ENCODE data around the gene TSKU. TPM values are rescaled to one million over a fixed set of nuclear protein-coding genes. Genes with fewer than 3 reads are reported as not detected.
"Not testable (repeated sequence)": the region's sequence is repeated elsewhere in the genome, so short reads cannot be mapped to it uniquely, and the experiment has no call there.

Gene TSKU
- total RNA-seq, 1 experiment from 2014 or later, result 41.5 TPM

DNA sequence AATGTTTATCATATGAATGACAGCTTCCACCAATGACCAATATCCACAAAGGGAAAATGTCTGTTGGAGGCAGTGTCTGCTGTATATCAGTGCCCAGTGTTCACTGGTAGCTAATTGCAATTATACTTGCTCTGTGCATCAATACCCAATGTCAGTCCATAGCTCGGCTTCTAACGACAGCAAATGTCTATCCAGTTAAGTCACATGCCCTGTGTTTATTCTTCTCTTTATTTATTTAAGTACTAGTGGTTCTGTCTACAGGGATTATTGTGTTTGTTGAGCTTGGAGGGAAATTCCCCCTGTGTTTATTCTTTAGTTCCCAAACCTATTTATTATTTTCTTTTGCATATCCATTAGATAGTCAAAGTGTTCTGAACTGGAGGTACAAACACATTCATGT lies 18.6 kb downstream of the TSKU start:
- no peak for DNase-seq (ENCODE audit: low spot score)

GRCh38 chr11:76802151-76802550 lies 19.0 kb downstream of the TSKU start:
- no peak for DNase-seq (ENCODE audit: low spot score)

DNA sequence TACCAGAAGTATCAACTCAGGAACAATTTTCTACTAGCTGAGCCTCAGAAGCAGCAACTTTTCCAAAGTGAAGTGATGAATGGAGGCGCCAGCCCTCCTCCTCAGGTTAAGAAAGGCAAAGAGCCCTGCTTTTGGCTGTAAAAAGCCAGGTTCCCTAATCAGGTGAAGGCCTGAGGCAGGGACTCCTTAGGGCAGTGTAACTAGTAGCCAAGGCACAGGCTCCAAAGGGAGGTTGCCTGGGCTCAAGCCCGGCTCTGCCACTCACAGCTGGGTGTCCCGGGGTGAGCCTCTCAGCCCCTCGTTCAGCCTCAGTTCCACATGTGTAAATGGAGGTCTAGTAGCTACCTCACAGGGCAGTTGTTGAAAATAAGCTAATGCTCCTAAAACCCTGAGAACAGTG lies 19.5 kb downstream of the TSKU start:
- DNase-seq (ENCODE audit: low spot score), result no peak

- DNase-seq (ENCODE audit: low spot score), result no peak
Measured at GRCh38 chr11:76803023-76803422, 19.9 kb downstream of the TSKU start.

GRCh38 chr11:76803811-76804600 lies 20.9 kb downstream of the TSKU start:
- DNase-seq (ENCODE audit: low spot score), result no peak

GRCh38 chr11:76805206-76805913 lies 22.2 kb downstream of the TSKU start:
- DNase-seq (ENCODE audit: low spot score), result peak; percentile 44

DNA sequence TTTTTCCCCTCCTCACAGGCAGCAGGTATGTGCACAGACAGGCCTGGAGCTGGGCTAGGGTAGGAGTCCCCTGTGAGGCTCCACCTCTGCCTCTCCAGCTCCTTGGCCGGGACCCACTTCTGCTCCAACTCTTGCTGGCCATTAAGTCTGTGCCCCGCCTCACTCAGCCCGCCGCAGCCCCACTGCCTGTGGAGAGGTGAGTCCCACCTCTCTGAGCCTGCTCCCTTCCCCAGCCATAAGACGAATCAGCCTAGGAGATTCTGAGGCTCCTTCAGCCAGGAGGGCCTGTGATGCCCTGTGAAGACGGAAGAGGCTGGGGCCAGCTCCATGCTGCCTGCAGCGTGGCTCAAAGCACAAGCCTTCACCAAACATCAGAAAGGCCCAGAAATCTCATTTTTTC lies 23.0 kb downstream of the TSKU start:
- DNase-seq (ENCODE audit: low spot score), result no peak

GRCh38 chr11:76806608-76807205 lies 23.6 kb downstream of the TSKU start:
- DNase-seq (ENCODE audit: low spot score), result no peak

GRCh38 chr11:76807206-76807875 lies 24.2 kb downstream of the TSKU start:
- DNase-seq (ENCODE audit: low spot score), result peak; percentile 80

DNA sequence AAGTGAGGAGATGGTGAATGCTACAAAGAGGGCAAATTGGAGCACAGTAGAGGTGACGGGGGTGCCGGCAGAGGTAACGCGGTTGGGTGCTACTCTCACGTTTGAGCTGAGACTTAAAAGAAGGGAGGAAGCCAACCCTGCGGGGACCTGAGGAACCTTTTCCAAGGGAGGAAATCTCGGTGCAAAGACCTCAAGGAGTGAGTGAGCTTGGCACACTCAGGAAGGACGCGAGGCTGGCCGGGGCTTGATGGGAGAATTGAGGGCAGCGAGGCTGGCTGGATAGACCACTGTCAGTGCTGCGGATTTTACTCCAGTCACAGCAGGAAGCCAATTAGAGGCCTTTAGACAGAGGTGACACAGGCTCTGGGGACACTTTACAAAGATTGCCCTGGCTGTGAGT lies 25.0 kb downstream of the TSKU start:
- no peak for DNase-seq (ENCODE audit: low spot score)

DNA sequence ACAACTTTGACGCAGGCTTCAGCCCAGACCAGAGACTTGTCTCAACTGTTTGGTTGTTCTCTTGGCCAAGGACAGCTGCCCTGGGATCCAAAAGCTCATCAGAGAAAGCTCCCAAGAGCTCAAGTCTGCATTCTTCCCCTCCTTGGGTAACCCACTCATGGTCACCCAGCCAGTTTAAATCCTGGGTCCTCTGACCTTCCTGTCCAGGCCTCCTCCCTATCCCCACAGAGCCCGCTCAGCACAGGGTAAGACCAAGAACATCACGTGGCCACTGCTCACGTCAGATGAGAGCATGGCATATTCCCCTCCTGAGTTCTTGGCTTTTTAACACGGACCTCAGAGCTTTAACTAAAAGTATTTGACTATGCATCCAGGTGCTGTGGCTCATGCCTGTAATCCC lies 25.8 kb downstream of the TSKU start:
- no peak for DNase-seq (ENCODE audit: low spot score)

- peak; percentile 56 for DNase-seq (ENCODE audit: low spot score)
Measured at GRCh38 chr11:76810151-76810853, 27.1 kb downstream of the TSKU start.

GRCh38 chr11:76811259-76811658 lies 28.1 kb downstream of the TSKU start:
- no peak for DNase-seq (ENCODE audit: low spot score)

GRCh38 chr11:76814414-76814813 lies 31.3 kb downstream of the TSKU start:
- no peak for DNase-seq (ENCODE audit: low spot score)

DNA sequence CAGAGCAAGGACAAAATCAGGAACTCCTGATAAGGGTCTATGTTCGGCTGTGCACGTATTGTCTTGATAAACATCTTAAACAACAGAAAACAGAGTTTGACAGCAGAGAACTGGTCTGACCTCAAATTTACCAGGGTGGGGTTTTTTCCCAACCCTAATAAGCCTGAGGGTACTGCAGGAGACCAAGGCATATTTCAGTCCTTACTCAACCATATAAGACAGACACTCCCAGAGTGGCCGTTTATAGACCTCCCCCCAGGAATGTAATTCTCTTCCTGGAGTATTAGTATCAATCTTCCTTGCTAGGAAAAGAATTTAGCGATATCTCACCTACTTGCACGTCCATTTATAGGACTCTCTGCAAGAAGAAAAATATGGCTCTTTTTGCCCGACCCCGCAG lies 32.5 kb downstream of the TSKU start:
- not testable (repeated sequence) for DNase-seq (ENCODE audit: low spot score)

GRCh38 chr11:76820184-76820566 lies 37.0 kb downstream of the TSKU start:
- no peak for DNase-seq (ENCODE audit: low spot score)

- DNase-seq (ENCODE audit: low spot score), result not testable (repeated sequence)
Measured at GRCh38 chr11:76821396-76821795, 38.2 kb downstream of the TSKU start.

- DNase-seq (ENCODE audit: low spot score), result no peak
Measured at GRCh38 chr11:76822406-76822805, 39.2 kb downstream of the TSKU start.

DNA sequence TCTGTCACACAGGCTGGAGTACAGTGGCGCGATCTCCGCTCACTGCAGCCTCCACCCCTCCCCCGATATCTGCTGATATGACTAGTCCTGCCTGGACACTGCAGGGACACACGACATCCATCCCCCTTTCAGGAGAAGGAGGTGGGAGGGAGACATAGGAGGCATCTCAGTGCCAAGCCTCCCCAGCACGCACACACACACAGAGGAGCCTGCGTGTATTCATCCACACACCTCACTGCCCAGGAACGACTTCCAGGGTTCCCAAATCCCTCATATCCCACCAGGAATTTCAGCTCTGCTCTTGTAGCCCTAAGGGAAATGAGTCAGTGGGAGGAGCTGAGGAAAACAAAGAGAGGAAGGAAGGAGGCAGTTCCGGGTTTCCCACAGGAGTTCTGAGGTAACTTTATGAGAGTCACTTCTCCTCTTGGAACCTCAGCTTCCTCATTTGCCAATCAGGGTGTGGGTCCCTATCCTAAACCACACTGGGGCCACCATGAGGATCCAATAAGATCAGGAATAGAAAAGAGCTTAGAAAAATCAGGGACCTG lies 40.4 kb downstream of the TSKU start:
- peak; percentile 95 for DNase-seq (ENCODE audit: low spot score)

DNA sequence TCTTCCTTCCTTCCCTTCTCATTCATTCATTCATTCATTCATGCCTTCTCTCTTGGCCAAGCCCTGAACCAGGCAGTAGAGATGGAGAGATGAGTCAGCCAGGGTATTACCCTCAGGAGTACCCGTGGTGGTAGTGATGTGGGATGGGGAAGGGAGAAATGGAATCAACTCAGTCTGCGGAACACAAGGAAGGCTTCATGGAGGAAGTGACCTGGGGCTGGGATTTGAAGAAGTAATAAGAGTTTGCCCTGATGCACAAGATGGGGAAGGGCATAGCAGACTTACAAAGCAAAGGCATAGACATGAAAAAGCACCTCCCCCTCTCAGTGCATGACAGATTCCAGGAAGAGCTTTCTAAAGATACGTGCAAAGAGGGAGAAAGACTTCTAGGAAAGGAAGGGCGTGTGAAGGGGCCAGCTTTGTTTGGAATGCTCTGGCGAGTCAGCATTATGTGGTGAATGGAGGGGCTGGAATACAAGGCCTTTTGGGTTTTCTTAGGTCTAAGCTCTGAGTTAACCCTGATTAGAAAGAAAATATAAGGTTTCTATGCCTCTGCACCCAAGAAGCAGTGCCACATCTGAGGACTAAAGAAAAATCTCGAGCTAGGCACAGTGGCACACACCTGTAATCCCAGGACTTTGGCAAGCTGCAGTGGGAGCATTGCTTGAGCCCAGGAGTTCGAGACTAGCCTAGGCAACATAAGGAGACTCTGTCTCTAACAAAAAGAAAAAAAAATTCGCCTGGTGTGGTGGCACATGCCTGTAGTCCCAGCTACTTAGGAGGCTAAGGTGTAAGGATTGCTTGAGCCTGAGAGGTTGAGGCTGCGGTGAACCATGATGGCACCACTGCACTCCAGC lies 41.2 kb downstream of the TSKU start:
- peak; percentile 63 for DNase-seq (ENCODE audit: low spot score)

All from A172 (cell line).